K562 (cell line): Measurements from ENCODE around the gene SMYD1. TPM values are rescaled to one million over a fixed set of nuclear protein-coding genes. Genes with fewer than 3 reads are reported as not detected.

Experiments used
- ATAC-seq: fragments of 200-7000 bp; cut with Tn5 transposase; 3 replicates; pipeline ENCODE4 v1.9.1; 2020; ENCODE audit warnings: moderate library complexity
- BruUV-seq: library from RNA; stranded (reverse); fragments of 400-500 nt; replicated peaks from 2 replicates; lab custom pipeline; 2021; lab: Mats Ljungman, UMichigan
- CTCF ChIA-PET: fragments of 300-600 bp; formaldehyde crosslinking; extraction: SDS; loops from one replicate; lab custom pipeline; 2021; ENCODE audit warnings: low intra/inter-chr PET ratio; lab: Yijun Ruan, JAX
- POLR2A ChIA-PET: fragments of 300-600, 350-650 bp; sonication (Branson Sonifier 250); formaldehyde crosslinking; extraction: SDS; loops from one replicate; lab custom pipeline; 2021; ENCODE audit warnings: antibody characterized with exemption, inconsistent platforms; lab: Yijun Ruan, JAX
- DNase-seq, 4 experiments: peaks; one replicate each; pipeline versions ENCODE4 v3.0.0 to v3.0.0-alpha.2; 2011 to 2018; ENCODE audit warnings: low spot score in 3 of 4, mixed read lengths in 3 of 4; ENCODE audit errors: extremely low read depth in 1 of 4
- FAIRE-seq: peaks from 2 replicates; lab custom pipeline; 2011; peaks lifted over from hg19 to GRCh38; lab: Jason Lieb, UNC
- H2AFZ ChIP-seq: 2 replicates; pipeline ENCODE4 v1.6.0; 2011; ENCODE audit warnings: low read depth, low read length, control low read depth, inconsistent platforms
- H3K27ac ChIP-seq: fragments of 200-600 bp; 3 replicates; pipeline ENCODE4 v1.8.0; 2011; ENCODE audit warnings: low read depth, mild to moderate bottlenecking, control low read depth, inconsistent platforms, low read length, moderate library complexity, mixed read lengths; ENCODE audit errors: extremely low read depth
- H3K27me3 ChIP-seq, 2 experiments: fragments of 300-600 bp in 1 of 2; 2 replicates in 1 of 2; 3 replicates in 1 of 2; pipeline versions ENCODE4 v1.6.0 to v1.8.0; 2011; ENCODE audit warnings: inconsistent platforms in 2 of 2, low read length in 2 of 2, mild to moderate bottlenecking in 1 of 2, mixed read lengths in 1 of 2, moderate library complexity in 1 of 2; ENCODE audit not compliant: control insufficient read depth in 2 of 2, insufficient read depth in 2 of 2
- H3K36me3 ChIP-seq: fragments of 300-600 bp; 3 replicates; pipeline ENCODE4 v1.8.0; 2011; ENCODE audit warnings: mild to moderate bottlenecking, low read length, inconsistent platforms; ENCODE audit not compliant: control insufficient read depth, insufficient read depth
- H3K4me1 ChIP-seq, 2 experiments: fragments of 200-600 bp in 1 of 2; replicated peaks in 1 of 2; 2 replicates in 1 of 2; 3 replicates in 1 of 2; pipeline versions ENCODE4 v1.5.1 to v1.8.0; 2011; ENCODE audit warnings: inconsistent platforms in 2 of 2, low read length in 2 of 2, mild to moderate bottlenecking in 1 of 2, mixed read lengths in 1 of 2, moderate library complexity in 1 of 2; ENCODE audit not compliant: control insufficient read depth in 2 of 2, insufficient read depth in 2 of 2
- H3K4me2 ChIP-seq: 2 replicates; pipeline ENCODE4 v1.6.1; 2011; ENCODE audit warnings: low read length, control low read depth, inconsistent platforms, mixed read lengths; ENCODE audit not compliant: insufficient read depth
- H3K4me3 ChIP-seq: fragments of 200-600 bp; sonication (generic), shearing (Covaris generic); 2 replicates; pipeline ENCODE4 v1.5.1; 2016; ENCODE audit warnings: control low read depth, inconsistent platforms
- H3K79me2 ChIP-seq: fragments of 200-600 bp; 3 replicates; pipeline ENCODE4 v1.8.0; 2011; ENCODE audit warnings: low read length, inconsistent platforms; ENCODE audit not compliant: control insufficient read depth, insufficient read depth
- H3K9ac ChIP-seq, 2 experiments: 2 replicates each; pipeline versions ENCODE4 v1.6.0 to v1.6.1; 2011; ENCODE audit warnings: low read depth in 2 of 2, low read length in 2 of 2, control low read depth in 1 of 2, inconsistent platforms in 1 of 2, mild to moderate bottlenecking in 1 of 2, mixed read lengths in 1 of 2; ENCODE audit not compliant: insufficient read depth in 1 of 2
- H3K9me1 ChIP-seq: one replicate; pipeline ENCODE4 v1.6.0; 2011; ENCODE audit warnings: inconsistent platforms, mild to moderate bottlenecking, low read length, moderate library complexity; ENCODE audit not compliant: control insufficient read depth, insufficient read depth
- H3K9me3 ChIP-seq: replicated peaks from 2 replicates; pipeline ENCODE4 v1.5.1; 2011; ENCODE audit warnings: low read depth, low read length, inconsistent platforms; ENCODE audit not compliant: control insufficient read depth, insufficient read depth
- H4K20me1 ChIP-seq: replicated peaks from 2 replicates; pipeline ENCODE4 v1.6.1; 2011; ENCODE audit warnings: low read length, inconsistent platforms, mixed read lengths; ENCODE audit not compliant: control insufficient read depth, insufficient read depth
- ETS2 ChIP-seq: IDR thresholded peaks from 2 replicates; pipeline ENCODE4 v1.6.1; 2016; ENCODE audit warnings: borderline replicate concordance, missing genetic modification characterization, mild to moderate bottlenecking, moderate library complexity, missing compliant biosample characterization; ENCODE audit not compliant: poor library complexity, severe bottlenecking
- EZH2 ChIP-seq: IDR thresholded peaks from 2 replicates; pipeline ENCODE4 v1.6.1; 2012; ENCODE audit warnings: low read depth, mild to moderate bottlenecking, inconsistent platforms, low read length, borderline replicate concordance
- HBP1 ChIP-seq: fragments of 450-650 bp; formaldehyde crosslinking; IDR thresholded peaks from 2 replicates; pipeline ENCODE4 v1.4.0; 2022; ENCODE audit warnings: missing genetic modification characterization
- LARP7 ChIP-seq: fragments of 450-650 bp; IDR thresholded peaks from 2 replicates; pipeline ENCODE4 v1.6.1; 2016
- NCOA2 ChIP-seq, 2 experiments: fragments of 450-650 bp; IDR thresholded peaks; 2 replicates each; pipeline ENCODE4 v1.6.1; 2018; ENCODE audit warnings: mild to moderate bottlenecking in 2 of 2, moderate library complexity in 1 of 2; ENCODE audit not compliant: partially characterized antibody in 2 of 2
- PML ChIP-seq: IDR thresholded peaks from 2 replicates; pipeline ENCODE4 v1.6.1; 2012; ENCODE audit warnings: low read length, inconsistent platforms
- RAD21 ChIP-seq, 2 experiments: fragments of 250-450 bp in 1 of 2; fragments of 450-650 bp in 1 of 2; sonication (Bioruptor Pico) in 1 of 2; formaldehyde crosslinking in 1 of 2; IDR thresholded peaks in 1 of 2; conservative IDR thresholded peaks in 1 of 2; 2 replicates each; pipeline versions ENCODE4 v1.4.0 to v1.8.0; 2020 to 2022; ENCODE audit warnings: mild to moderate bottlenecking in 2 of 2, moderate library complexity in 1 of 2
- RBM14 ChIP-seq: fragments of 200-400 bp; formaldehyde crosslinking; IDR thresholded peaks from 2 replicates; pipeline ENCODE4 v1.6.1; 2018; ENCODE audit warnings: low read depth, mild to moderate bottlenecking, low read length, moderate library complexity, borderline replicate concordance; ENCODE audit not compliant: insufficient read depth
- RBM15 ChIP-seq: fragments of 200-400 bp; formaldehyde crosslinking; IDR thresholded peaks from 2 replicates; pipeline ENCODE4 v1.6.1; 2018; ENCODE audit warnings: mild to moderate bottlenecking, low read length, moderate library complexity; ENCODE audit not compliant: insufficient read depth
- SMARCE1 ChIP-seq: fragments of 450-650 bp; IDR thresholded peaks from 2 replicates; pipeline ENCODE4 v1.7.1; 2016; ENCODE audit warnings: mild to moderate bottlenecking
- SMC3 ChIP-seq: conservative IDR thresholded peaks from 2 replicates; pipeline ENCODE4 v1.6.1; 2011; ENCODE audit warnings: low read depth, low read length, improper control_type of control experiment; ENCODE audit not compliant: insufficient read depth
- SRF ChIP-seq, 2 experiments: fragments of 250-450, 450-650 bp in 1 of 2; sonication (Bioruptor Pico) in 1 of 2; sonication (generic) in 1 of 2; formaldehyde crosslinking; IDR thresholded peaks; 2 replicates each; pipeline versions ENCODE4 v1.5.0 to v1.5.1; 2020 to 2022; ENCODE audit warnings: mild to moderate bottlenecking in 1 of 2, missing genetic modification reagents in 1 of 2
- TCFL5 ChIP-seq: fragments of 250-450 bp; sonication (Bioruptor Pico); conservative IDR thresholded peaks from 2 replicates; pipeline ENCODE4 v1.6.1; 2021; ENCODE audit warnings: mild to moderate bottlenecking, moderate library complexity, matching md5 sums
- ZBTB9 ChIP-seq: fragments of 450-650 bp; formaldehyde crosslinking; IDR thresholded peaks from 2 replicates; pipeline ENCODE4 v1.4.0; 2020; ENCODE audit warnings: mild to moderate bottlenecking, moderate library complexity
- ZEB2 ChIP-seq: fragments of 450-650 bp; IDR thresholded peaks from 2 replicates; pipeline ENCODE4 v1.6.1; 2016
- WGBS: fragments of 100-300 bp; shearing (Covaris generic); methylation state at CpG from one replicate; pipeline ENCODE4 v1.1.6; 2016; ENCODE audit warnings: low coverage, mixed read lengths; ENCODE audit not compliant: insufficient coverage; ENCODE audit errors: missing lambda C conversion rate; 5-methylcytosine and 5-hydroxymethylcytosine counted together
- in situ Hi-C: fragments of 300-500 bp; cut with MboI; formaldehyde crosslinking; loops from 4 replicates; pipeline ENCODE4 v1.15.0; 2018; ENCODE audit warnings: inconsistent platforms, mixed read lengths
- intact Hi-C: fragments of 100-400 bp; cut with micrococcal nuclease; formaldehyde crosslinking; loops from 2 replicates; pipeline ENCODE4 v1.14.2; 2022
- polyA plus RNA-seq, 8 experiments: library from polyadenylated mRNA; depleted of rRNA in 4 of 8; stranded (reverse) in 5 of 8; unstranded in 3 of 8; fragments of >200 nt; fragmentation: Nextera tagmentation in 2 of 8; fragmentation: Illumina TruSeq in 1 of 8; extraction: Ambion mirVana in 2 of 8; extraction: Trizol in 1 of 8; gene quantifications; 2 replicates each; pipeline versions ENCODE4 v1.2.1 to v1.2.3, GENCODE V29; 2011 to 2014; ENCODE audit warnings: inconsistent platforms in 1 of 8, missing spikeins in 1 of 8
- total RNA-seq, 7 experiments: library from RNA; depleted of rRNA in 6 of 7; stranded (reverse); fragments of >200 nt in 6 of 7; fragmentation: Illumina TruSeq in 2 of 7; extraction: Trizol in 2 of 7; gene quantifications; 2 replicates each; pipeline versions ENCODE4 v1.2.1 to v1.2.3, GENCODE V29; 2011 to 2021; ENCODE audit warnings: low replicate concordance in 1 of 7
- TF ChIP-seq, protein P1 (sequence below): sonication (generic); formaldehyde crosslinking; IDR thresholded peaks from 2 replicates; pipeline ENCODE4 v1.8.0; 2022; ENCODE audit warnings: mild to moderate bottlenecking, missing genetic modification reagents

SMYD1 gene
- total and polyA plus RNA-seq, 9 of the 15 experiments (the other 6 are each of a cell fraction or from before 2014, with no cell fraction given): not detected

DNA sequence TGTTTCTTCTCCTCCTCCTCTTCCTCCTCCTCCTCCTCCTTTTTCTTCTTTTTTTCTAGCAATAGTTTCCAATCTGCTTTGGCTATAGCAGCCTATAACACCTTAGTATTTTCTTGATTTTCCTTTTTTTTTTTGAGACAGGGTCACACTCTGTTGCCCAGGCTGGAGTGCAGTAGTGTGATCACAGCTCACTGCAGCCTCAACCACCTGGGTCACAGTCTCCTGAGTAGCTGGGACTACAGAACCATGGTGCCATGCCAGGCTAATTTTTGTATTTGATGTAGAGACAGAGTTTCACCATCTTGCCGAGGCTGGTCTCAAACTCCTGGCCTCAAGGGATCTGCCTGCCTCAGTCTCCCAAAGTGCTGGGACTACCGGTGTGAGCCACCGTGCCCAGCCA is 91.9 kb downstream of the SMYD1 start:
- Histone ChIP-seq H3K27ac (no peak overlapping the region), H3K36me3 (no peaks in the 10 kb centered on the region), H4K20me1 (no peaks in the 10 kb centered on the region), H3K9me3 (no peaks in the 10 kb centered on the region), H3K27me3 (peaks cover 10 to 11% of the 10 kb centered on the region in 2 experiments; a peak in 3 of 5 replicates), H3K4me3 (no peak overlapping the region), H3K9me1 (no peaks in the 10 kb centered on the region), H3K4me1 (no peaks in the 10 kb centered on the region; a peak in 1 of 5 replicates), H3K9ac (no peak overlapping the region), H2AFZ (no peak overlapping the region), H3K79me2 (no peaks in the 10 kb centered on the region), H3K4me2 (no peak overlapping the region)
- no peak for DNase-seq
- CTCF ChIA-PET: interaction anchor here (1.1 to 1.9 kb wide), 3 partner anchors 99 to 156 kb away, joined by 4 to 12 read pairs (median 6); no protein-coding TSS in a partner anchor
- POLR2A ChIA-PET: interaction anchor here (1.4 kb wide), 1 partner anchor 143 kb away, joined by 9 read pairs; the partner anchor contains the start of gene RNU2-63P
- 55% methylated on average over 3 of the region's 3 CpGs for WGBS
- no peak for FAIRE-seq
- in situ Hi-C loops (loop anchor here (5.0 to 10.0 kb wide), 2 partner anchors 102 to 145 kb away; partner anchors contain the start of genes KRCC1 and RNU2-63P), intact Hi-C loops (loop anchor here (2.0 kb wide), 1 partner anchor 99 kb away; no protein-coding TSS in a partner anchor)
- no peak for TF ChIP-seq SMARCE1
- TF ChIP-seq SMC3: no peak
- TF ChIP-seq SRF (CRISPR knock-in tag; IDR thresholded peaks at IDR 0.05): no peak
- no peak for TF ChIP-seq HBP1 (CRISPR knock-in tag)
- TF ChIP-seq RAD21 (CRISPR knock-in tag; conservative IDR thresholded peaks at IDR 0.05 in 1 of 2, IDR thresholded peaks at IDR 0.05 in 1 of 2): no peak
- TF ChIP-seq, protein P1, sequence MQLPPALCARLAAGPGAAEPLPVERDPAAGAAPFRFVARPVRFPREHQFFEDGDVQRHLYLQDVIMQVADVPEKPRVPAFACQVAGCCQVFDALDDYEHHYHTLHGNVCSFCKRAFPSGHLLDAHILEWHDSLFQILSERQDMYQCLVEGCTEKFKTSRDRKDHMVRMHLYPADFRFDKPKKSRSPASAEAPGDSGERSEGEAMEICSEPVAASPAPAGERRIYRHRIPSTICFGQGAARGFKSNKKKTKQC (CRISPR knock-in tag): no peak
- TF ChIP-seq LARP7: no peak
- no peak for TF ChIP-seq ETS2 (tag)
- no peak for TF ChIP-seq RBM14
- TF ChIP-seq ZBTB9: no peak
- no peak for TF ChIP-seq EZH2
- TF ChIP-seq TCFL5 (CRISPR knock-in tag): no peak
- TF ChIP-seq NCOA2 (IDR thresholded peaks at IDR 0.05; ENCODE audit: partially characterized antibody in 2 of 2): no peak
- TF ChIP-seq RBM15: no peak
- no peak for TF ChIP-seq PML
- TF ChIP-seq ZEB2: no peak
- no TSS peak for BruUV-seq
- ATAC-seq: no peak
